HG03460 (cell line): ENCODE data around the gene MAGOHB.

Source experiments
- ATAC-seq: cut with Tn5 transposase; IDR thresholded peaks from one replicate; pipeline ENCODE4 v1.9.1; 2021; ENCODE audit not compliant: unreplicated experiment

Gene MAGOHB

GRCh38 chr12:10557766-10558165 lies 55.6 kb downstream of the MAGOHB start:
- ATAC-seq, result no peak

DNA sequence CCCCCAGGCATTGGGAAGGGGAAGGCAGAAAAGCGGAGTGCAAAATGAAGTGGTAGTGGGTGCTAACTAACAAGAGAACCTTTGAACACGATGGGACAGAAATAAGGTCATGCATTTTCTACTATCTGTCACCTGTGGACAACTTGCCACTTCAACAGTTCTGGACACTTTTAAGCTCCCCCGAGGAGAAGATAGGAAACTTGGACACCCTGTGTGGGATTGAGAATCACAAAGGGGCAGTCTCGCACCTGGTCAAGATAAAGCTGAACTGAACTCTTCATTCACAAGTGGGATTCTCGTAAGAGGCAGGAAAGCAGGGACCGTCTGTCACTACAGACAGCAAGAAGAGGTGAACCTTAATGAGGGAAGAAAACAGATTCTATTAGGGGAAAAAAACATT lies 56.1 kb downstream of the MAGOHB start:
- no peak for ATAC-seq

DNA sequence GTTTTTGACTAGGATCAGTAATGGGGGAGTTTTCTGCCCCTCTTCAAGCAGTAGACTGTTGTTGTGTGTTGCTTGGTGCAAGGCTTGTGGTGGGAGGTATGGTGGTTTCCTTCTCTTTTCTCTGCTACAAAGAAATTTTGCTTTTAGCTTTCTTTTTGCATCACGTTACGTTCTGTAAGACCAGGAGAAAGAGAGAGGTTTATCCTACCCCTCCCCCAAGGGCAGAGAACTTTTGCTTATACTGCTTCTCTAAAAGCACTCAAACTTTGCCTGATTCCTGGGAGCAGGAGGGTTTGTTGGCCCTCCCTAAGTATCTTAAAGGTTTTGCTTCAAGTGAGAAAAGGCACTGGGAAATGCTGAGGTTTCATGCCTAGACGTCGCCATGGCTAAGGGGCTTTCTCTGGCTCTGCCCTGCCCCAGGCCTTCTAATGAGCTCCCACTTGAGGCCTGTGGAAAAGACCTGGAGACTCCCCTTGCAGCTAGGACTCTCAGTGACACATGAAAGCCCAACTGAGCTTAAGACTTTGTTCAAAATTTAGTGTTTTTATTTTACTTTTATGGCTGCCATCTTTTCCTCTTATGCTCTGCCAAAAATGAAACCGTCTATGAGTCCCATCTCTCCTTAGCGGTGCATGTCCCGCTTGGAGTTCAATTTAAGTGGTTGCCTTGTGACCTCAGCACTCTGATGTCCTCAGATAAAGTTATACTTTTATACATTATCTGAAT lies 58.5 kb downstream of the MAGOHB start:
- ATAC-seq, result no peak

GRCh38 chr12:10554228-10554755 lies 59.1 kb downstream of the MAGOHB start:
- no peak for ATAC-seq
